ENCODE data around the gene SPATA46. TPM values are rescaled to one million over a fixed set of nuclear protein-coding genes. Genes with fewer than 3 reads are reported as not detected.

Gene SPATA46
- total RNA-seq, 1 donor from 2014 or later = not detected

DNA sequence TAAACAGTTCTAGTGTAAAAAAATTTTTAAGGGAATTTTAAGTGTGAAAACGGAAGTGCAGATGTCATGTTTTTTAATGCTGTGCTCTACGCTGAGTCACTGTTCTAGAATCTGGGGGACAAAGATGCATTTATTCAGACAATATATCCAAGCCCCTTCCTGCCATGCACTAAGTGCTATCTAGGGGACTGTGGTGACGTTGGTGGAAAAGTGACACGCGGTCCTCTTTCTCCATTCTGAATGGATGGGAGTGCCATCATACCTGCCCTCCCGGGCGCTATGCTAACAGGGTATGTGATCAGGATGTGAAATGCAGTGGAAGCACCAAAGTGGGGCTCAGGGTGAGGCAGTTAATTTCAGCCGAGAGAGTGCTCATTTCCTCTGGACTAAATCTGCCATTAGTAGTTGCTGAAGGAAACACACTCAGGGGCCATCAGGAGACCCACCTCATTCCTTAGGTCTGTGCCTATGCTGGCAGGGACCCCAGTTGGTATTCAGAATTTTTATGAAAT lies 11.5 kb upstream of the SPATA46 start:
- intact Hi-C loops (cut with micrococcal nuclease) = no loop called here
- DNase-seq (ENCODE audit: low spot score) = no peak
- H3K4me1 Mint-ChIP-seq (ENCODE audit: low read depth) = no peaks in the 10 kb centered on the region
- H3K27ac Mint-ChIP-seq = no peak overlapping the region
- no peaks in the 10 kb centered on the region for H3K9me3 Mint-ChIP-seq
- no peaks in the 10 kb centered on the region for H3K36me3 Mint-ChIP-seq (ENCODE audit: low read depth)
- no peak overlapping the region for H3K4me3 Mint-ChIP-seq
- peaks cover 13% of the 10 kb centered on the region for H3K27me3 Mint-ChIP-seq (ENCODE audit: insufficient read depth)

DNA sequence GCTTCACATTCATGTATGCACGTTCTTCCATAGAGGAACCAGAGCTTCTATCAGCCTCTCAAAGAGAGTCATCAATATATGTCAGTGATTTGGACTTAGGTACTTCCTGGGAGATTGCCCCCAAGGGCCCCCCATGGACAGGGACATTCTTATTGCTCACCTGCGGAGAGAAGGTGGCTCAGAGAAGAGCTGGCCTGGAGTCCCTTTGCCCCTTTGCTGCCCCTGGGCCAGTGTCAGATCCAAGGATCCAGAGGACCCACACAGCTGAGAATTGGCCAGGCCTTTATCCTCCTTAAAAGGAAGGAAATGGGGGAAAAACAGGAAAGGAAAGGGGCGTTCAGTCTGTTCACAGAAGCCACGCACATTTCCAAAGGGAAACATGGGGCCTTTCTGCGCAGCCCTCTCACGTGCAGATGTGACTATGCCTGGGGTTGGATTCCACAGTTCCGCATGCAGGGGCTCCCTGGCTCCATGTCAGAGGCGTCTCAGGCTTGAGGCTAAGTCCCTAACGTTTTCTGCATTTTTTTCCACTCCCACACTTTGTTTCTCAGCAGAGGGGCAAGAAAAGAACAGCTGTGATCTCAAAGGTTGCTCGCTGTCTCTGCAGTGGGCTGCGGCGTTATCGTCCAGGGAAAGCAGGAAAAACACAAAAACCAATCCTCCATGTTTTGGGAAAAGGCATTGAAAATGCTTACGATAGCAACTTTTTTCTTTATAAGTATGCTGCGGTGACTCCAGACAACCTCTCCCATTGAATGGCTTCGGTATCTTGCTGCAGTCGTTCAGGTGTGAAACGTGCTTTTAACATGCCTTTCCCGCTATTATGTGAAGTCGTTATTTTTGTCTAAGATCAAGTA lies 10.8 kb upstream of the SPATA46 start:
- H3K4me1 Mint-ChIP-seq (ENCODE audit: low read depth) = no peaks in the 10 kb centered on the region
- no peak for DNase-seq (ENCODE audit: low spot score)
- intact Hi-C loops (cut with micrococcal nuclease) = no loop called here
- H3K4me3 Mint-ChIP-seq = no peak overlapping the region
- no peak overlapping the region for H3K27ac Mint-ChIP-seq
- H3K36me3 Mint-ChIP-seq (ENCODE audit: low read depth) = no peaks in the 10 kb centered on the region
- no peaks in the 10 kb centered on the region for H3K9me3 Mint-ChIP-seq
- H3K27me3 Mint-ChIP-seq (ENCODE audit: insufficient read depth) = peaks cover 13% of the 10 kb centered on the region

DNA sequence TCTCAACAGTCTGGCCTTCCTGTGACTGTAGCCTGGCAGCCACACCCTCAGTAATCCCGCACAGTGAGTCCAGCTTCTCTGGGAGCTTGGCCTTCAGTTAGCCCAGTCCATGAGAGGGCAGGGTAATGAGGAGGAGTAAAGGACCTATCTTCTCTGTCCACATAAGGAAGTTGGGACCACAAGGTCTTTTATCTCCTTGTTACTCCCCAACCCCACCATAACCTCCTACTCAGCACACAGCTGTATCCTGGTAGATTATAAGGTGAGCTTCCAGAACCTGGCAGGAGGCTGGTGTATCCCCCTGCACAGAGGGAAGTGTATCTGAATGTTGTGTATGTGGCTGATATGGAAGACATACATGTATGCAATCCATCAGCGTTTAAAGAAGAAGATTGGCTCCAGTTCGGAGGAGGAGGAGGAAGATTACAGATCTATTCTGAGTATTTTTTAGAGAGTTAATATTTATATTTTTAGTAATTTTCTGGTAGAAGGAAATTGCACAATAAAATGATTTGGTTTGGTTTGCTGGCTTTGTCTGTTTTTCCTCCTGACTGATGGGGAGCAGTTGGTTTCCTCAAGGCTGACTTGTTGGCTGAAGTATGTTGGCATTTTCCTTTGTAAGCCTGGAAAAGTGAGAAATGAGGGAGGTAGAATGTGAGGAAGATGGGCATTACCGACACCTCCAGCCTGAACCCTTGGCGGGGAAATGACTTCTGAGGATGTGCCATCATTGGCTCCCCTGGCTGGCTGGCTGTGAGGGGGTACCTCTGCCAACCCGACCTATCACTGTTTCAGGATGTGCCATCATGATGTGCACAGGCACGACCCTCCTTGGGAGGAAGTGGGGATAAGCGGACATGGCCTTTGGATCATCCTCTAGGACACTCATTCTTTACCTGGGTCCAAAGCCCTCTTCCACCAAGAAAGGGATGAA lies 9.9 kb upstream of the SPATA46 start:
- Mint-ChIP-seq H3K36me3 (ENCODE audit: low read depth) (no peaks in the 10 kb centered on the region), H3K9me3 (no peaks in the 10 kb centered on the region), H3K27ac (no peak overlapping the region), H3K27me3 (ENCODE audit: insufficient read depth) (peaks cover 10% of the 10 kb centered on the region), H3K4me3 (no peak overlapping the region), H3K4me1 (ENCODE audit: low read depth) (no peaks in the 10 kb centered on the region)
- intact Hi-C loops (cut with micrococcal nuclease) = no loop called here
- DNase-seq (ENCODE audit: low spot score) = no peak

DNA sequence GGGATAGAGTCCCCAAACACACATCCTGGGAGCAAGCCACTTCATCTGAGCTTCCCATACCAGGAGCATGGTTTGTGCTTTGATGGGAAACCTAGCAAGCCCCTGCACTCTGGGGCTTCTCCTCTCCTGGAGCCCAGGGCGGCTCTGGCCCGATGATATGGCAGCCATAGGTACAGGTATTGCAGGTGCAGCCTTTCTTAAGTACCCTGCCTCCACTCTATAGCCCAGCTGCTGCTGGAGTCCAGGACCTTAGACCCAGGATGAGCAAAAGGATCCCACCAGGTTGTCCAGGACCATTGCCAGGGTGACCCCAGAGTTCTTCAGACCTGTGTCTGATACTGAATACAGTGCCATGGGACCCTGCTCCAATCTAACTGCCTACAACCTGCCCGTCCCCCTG lies 9.0 kb upstream of the SPATA46 start:
- H3K27ac Mint-ChIP-seq = no peak overlapping the region
- intact Hi-C loops (cut with micrococcal nuclease) = no loop called here
- H3K36me3 Mint-ChIP-seq (ENCODE audit: low read depth) = no peaks in the 10 kb centered on the region
- peaks cover 10% of the 10 kb centered on the region for H3K27me3 Mint-ChIP-seq (ENCODE audit: insufficient read depth)
- H3K4me3 Mint-ChIP-seq = no peak overlapping the region
- no peaks in the 10 kb centered on the region for H3K9me3 Mint-ChIP-seq
- DNase-seq (ENCODE audit: low spot score) = no peak
- no peaks in the 10 kb centered on the region for H3K4me1 Mint-ChIP-seq (ENCODE audit: low read depth)

DNA sequence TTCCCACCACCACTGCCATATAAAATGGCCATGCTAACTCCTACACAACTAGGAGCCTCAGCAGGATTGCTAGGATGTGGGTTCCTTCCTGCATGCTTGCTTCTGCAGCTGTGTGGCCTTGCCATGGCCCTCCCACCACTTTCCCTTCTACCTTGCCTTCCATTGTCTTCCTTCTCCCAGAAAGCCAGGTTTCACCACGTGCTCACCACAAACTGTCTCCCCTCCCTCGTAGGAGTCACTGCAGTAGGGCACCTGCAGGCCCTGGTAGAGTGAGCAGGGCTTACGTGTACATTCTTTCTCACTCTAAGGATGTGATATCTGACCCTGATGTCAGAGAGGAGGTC lies 8.6 kb upstream of the SPATA46 start:
- H3K9me3 Mint-ChIP-seq = no peaks in the 10 kb centered on the region
- no peaks in the 10 kb centered on the region for H3K36me3 Mint-ChIP-seq (ENCODE audit: low read depth)
- H3K4me1 Mint-ChIP-seq (ENCODE audit: low read depth) = no peaks in the 10 kb centered on the region
- DNase-seq (ENCODE audit: low spot score) = no peak
- H3K27ac Mint-ChIP-seq = no peak overlapping the region
- peaks cover 8% of the 10 kb centered on the region for H3K27me3 Mint-ChIP-seq (ENCODE audit: insufficient read depth)
- H3K4me3 Mint-ChIP-seq = no peak overlapping the region
- intact Hi-C loops (cut with micrococcal nuclease) = no loop called here

DNA sequence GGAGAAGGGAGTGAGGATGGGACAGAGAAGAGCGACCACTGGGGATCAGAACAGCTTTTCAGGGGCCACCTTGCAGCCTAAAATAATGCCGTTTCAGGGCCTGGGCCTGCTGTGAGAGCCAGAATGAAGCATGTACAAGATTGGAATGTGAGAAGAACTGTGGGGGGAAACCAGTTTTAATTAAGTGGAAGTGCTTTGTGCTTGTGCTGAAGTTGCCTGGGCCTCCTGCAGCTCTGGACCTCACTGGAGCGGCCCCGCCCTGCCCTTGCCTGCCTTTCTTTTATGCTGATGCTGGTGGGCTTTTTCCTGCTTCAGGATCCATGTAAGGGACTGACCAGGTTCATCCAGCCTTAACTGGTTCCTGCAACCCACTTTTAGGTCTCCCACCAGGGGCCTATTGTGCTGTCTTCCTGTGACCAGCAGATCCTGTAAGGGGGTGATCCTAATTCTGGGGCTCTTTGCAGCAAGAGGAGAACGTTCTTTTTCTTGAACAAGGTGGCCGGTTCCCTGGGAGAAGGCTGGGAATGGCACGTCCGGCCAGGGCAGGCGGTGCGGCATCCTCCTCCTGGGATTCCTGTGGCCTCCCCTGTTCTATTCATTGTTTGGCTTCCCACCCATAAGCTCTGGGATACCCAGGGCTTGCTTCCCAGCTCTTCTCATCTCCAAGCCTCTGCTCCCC lies 8.1 kb upstream of the SPATA46 start:
- DNase-seq (ENCODE audit: low spot score) = no peak
- H3K4me1 Mint-ChIP-seq (ENCODE audit: low read depth) = no peaks in the 10 kb centered on the region
- H3K4me3 Mint-ChIP-seq = no peak overlapping the region
- intact Hi-C loops (cut with micrococcal nuclease) = no loop called here
- no peaks in the 10 kb centered on the region for H3K9me3 Mint-ChIP-seq
- peaks cover 7% of the 10 kb centered on the region for H3K27me3 Mint-ChIP-seq (ENCODE audit: insufficient read depth)
- no peaks in the 10 kb centered on the region for H3K36me3 Mint-ChIP-seq (ENCODE audit: low read depth)
- no peak overlapping the region for H3K27ac Mint-ChIP-seq

DNA sequence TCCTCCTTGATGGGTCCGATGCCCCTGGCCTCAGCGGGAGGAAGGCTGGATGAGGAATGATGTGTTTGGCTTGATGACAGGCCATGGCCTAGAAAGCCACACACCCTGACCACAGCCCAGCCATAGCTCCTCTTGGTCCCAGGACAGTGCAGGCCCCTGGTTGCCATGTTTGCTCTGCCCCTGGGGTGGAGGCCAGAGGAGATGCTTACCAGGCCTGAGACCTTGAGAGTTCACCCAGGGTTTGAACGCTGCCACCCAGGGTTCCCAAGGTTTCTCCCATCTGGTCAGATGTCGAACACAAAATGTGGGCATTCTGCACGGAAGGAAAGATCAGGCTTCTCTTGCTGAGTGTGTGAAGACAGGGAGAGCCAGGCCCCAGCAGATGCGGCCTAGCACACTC lies 7.5 kb upstream of the SPATA46 start:
- no peak for DNase-seq (ENCODE audit: low spot score)
- intact Hi-C loops (cut with micrococcal nuclease) = no loop called here
- no peak overlapping the region for H3K4me3 Mint-ChIP-seq

DNA sequence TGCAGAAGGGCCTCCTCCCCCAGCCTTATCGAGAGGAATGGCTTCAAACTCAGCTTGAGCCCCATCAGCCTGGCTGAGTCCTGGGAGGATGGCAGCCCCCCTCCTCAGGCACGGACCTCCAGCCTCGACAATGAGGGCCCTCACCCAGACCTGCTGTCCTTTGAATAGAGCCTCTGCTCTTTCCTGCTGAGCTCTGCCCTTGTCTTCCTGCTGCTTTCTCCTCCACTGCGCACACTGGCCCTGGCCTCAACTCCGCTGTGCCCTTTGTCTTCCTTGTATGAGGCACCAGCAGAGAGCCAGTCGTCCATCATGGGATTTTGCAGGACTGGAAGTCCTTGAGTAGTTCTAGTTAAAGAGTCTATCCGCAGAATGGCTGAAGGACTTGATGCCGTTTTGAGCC lies 6.9 kb upstream of the SPATA46 start:
- Mint-ChIP-seq H3K27ac (no peak overlapping the region), H3K4me1 (ENCODE audit: low read depth) (no peaks in the 10 kb centered on the region), H3K36me3 (ENCODE audit: low read depth) (no peaks in the 10 kb centered on the region), H3K27me3 (ENCODE audit: insufficient read depth) (peaks cover 7% of the 10 kb centered on the region), H3K9me3 (no peaks in the 10 kb centered on the region), H3K4me3 (no peak overlapping the region)
- DNase-seq (ENCODE audit: low spot score) = no peak
- intact Hi-C loops (cut with micrococcal nuclease) = no loop called here

More for the DNA sequence above, 7.5 kb upstream of the SPATA46 start:
- H3K4me1 Mint-ChIP-seq (ENCODE audit: low read depth) = no peaks in the 10 kb centered on the region
- H3K27me3 Mint-ChIP-seq (ENCODE audit: insufficient read depth) = peaks cover 7% of the 10 kb centered on the region
- no peak overlapping the region for H3K27ac Mint-ChIP-seq
- no peaks in the 10 kb centered on the region for H3K36me3 Mint-ChIP-seq (ENCODE audit: low read depth)
- no peaks in the 10 kb centered on the region for H3K9me3 Mint-ChIP-seq

DNA sequence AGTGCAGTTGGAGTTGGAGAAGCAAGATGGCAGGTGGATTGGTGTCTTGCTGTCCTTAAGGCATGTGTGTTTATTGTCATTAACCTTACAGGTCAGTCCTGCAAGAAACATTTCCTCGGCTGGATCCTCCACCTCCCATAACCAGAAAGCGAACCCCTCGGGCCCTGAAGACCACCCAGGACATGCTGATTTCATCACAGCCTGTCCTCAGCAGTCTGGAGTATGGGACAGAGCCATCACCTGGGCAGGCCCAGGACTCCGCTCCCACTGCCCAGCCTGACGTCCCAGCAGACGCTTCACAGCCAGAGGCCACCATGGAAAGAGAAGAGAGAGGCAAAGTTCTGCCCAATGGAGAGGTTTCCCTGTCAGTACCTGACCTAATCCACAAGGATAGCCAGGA lies 6.4 kb upstream of the SPATA46 start:
- Mint-ChIP-seq H3K4me1 (ENCODE audit: low read depth) (no peaks in the 10 kb centered on the region), H3K27ac (no peak overlapping the region), H3K27me3 (ENCODE audit: insufficient read depth) (peaks cover 6% of the 10 kb centered on the region), H3K9me3 (no peaks in the 10 kb centered on the region), H3K36me3 (ENCODE audit: low read depth) (no peaks in the 10 kb centered on the region), H3K4me3 (no peak overlapping the region)
- intact Hi-C loops (cut with micrococcal nuclease) = no loop called here
- DNase-seq (ENCODE audit: low spot score) = no peak

DNA sequence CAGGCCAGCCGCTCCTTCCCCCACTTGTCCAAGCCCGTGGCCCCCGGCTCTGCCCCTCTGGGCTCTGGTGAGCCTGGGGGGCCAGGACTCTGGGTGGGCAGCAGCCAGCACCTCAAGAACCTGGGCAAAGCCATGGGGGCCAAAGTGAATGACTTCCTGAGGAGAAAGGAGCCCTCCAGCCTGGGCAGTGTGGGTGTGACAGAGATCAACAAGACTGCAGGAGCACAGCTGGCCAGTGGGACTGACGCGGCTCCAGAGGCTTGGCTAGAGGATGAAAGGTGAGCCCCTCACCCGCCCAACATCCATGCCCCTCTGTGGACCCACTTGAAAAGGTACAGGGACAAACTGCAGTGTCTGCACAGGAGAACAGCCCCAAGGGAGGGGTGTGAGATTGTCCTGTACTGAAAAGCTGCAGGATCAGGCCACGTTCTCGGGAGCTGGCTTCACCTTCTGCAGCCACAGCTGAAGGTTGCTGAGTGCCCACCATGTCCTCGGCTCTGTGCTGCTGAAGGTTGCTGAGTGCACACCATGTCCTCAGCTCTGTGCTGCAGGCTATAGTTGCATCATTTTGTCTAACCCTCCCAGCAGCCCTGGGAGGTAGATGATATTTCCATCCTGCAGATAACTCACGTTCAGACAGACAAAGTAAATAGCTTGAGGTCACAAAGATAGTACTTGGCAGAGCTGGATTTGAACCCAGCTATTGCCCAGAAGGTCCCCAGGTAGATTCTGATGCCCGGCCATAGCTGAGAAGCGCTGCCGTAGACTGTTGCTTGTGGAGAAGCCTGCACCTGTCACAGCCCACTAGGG lies 5.5 kb upstream of the SPATA46 start:
- intact Hi-C loops (cut with micrococcal nuclease) = no loop called here
- no peak for DNase-seq (ENCODE audit: low spot score)
- H3K36me3 Mint-ChIP-seq (ENCODE audit: low read depth) = no peaks in the 10 kb centered on the region
- no peaks in the 10 kb centered on the region for H3K4me1 Mint-ChIP-seq (ENCODE audit: low read depth)
- no peak overlapping the region for H3K4me3 Mint-ChIP-seq
- H3K27me3 Mint-ChIP-seq (ENCODE audit: insufficient read depth) = peaks cover 4% of the 10 kb centered on the region
- H3K27ac Mint-ChIP-seq = no peak overlapping the region
- no peaks in the 10 kb centered on the region for H3K9me3 Mint-ChIP-seq

DNA sequence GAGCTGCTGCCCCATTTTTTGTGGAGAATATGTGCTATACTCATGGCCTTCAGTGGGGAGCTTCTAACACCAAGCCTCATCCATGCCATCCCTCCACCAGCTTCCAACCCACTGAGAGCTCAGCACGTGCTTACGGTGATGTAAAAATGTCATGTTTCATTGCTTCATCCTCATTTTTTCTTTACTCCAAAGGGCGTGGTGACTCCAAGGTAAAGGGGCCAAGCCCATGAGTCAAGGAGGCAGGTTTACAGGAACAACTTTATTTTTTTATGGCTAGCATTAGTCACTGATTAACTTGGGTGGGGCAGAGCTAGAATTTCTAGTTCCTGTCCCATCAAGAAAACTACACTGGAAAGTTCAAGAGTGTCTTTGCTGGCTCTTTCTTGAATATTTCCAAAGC lies 4.7 kb upstream of the SPATA46 start, which contains the start of gene C1orf226:
Gene C1orf226 (plus strand): TSS at position 346 of the 400 bp plus-strand sequence. CDS start 174 bp downstream, outside the sequence.
- H3K4me3 Mint-ChIP-seq = no peak within 1 kb of the TSS
- H3K27ac Mint-ChIP-seq = no peak within 1 kb of the TSS
- no peaks in the 10 kb centered on the region for H3K9me3 Mint-ChIP-seq
- no peaks in the 10 kb centered on the region for H3K4me1 Mint-ChIP-seq (ENCODE audit: low read depth)
- H3K36me3 Mint-ChIP-seq (ENCODE audit: low read depth) = no peaks in the 10 kb centered on the region
- peaks cover 2% of the 10 kb centered on the region for H3K27me3 Mint-ChIP-seq (ENCODE audit: insufficient read depth)
- intact Hi-C loops (cut with micrococcal nuclease) = no loop called here
- no peak for DNase-seq (ENCODE audit: low spot score)
